ENCODE measurements around the gene SHROOM2. TPM values are rescaled to one million over a fixed set of nuclear protein-coding genes. Genes with fewer than 3 reads are reported as not detected.

SHROOM2 gene
- total RNA-seq, 1 donor from 2014 or later = 8.2 TPM

DNA sequence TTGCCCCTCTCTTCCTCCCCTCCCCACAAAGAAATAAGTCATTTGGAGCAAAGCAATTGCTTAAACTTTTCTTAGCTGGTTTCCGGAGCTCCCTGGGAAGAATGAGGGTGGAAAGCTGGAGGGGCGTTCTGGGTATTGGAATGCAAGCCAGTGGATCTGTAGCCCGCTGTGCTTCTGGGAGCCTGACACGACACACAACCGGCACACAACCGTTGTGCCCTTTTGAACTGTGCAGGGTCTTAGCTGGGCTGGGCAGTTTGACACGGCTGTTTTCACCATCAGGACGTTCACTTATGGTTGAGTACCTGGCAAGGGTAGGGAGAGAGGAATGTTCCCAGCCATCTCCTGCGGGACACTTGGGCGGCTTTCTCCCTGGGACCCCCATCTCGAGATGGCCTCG, 38.3 kb downstream of the SHROOM2 start:
- DNase-seq (ENCODE audit: extremely low spot score, unreplicated experiment) = no peak
- TF ChIP-seq, protein P1, sequence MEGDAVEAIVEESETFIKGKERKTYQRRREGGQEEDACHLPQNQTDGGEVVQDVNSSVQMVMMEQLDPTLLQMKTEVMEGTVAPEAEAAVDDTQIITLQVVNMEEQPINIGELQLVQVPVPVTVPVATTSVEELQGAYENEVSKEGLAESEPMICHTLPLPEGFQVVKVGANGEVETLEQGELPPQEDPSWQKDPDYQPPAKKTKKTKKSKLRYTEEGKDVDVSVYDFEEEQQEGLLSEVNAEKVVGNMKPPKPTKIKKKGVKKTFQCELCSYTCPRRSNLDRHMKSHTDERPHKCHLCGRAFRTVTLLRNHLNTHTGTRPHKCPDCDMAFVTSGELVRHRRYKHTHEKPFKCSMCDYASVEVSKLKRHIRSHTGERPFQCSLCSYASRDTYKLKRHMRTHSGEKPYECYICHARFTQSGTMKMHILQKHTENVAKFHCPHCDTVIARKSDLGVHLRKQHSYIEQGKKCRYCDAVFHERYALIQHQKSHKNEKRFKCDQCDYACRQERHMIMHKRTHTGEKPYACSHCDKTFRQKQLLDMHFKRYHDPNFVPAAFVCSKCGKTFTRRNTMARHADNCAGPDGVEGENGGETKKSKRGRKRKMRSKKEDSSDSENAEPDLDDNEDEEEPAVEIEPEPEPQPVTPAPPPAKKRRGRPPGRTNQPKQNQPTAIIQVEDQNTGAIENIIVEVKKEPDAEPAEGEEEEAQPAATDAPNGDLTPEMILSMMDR (IDR thresholded peaks at IDR 0.05) = no peak
- peak overlapping the region; percentile 13 for H3K27ac Mint-ChIP-seq (ENCODE audit: unreplicated experiment)
- H3K4me1 Mint-ChIP-seq (ENCODE audit: unreplicated experiment) = peaks cover 13% of the 10 kb centered on the region
- no peak overlapping the region for H3K4me3 Mint-ChIP-seq (ENCODE audit: unreplicated experiment)
- H3K27me3 Mint-ChIP-seq (ENCODE audit: unreplicated experiment) = no peaks in the 10 kb centered on the region
- no peaks in the 10 kb centered on the region for H3K9me3 Mint-ChIP-seq (ENCODE audit: unreplicated experiment)
- H3K36me3 Mint-ChIP-seq (ENCODE audit: unreplicated experiment) = no peaks in the 10 kb centered on the region

DNA sequence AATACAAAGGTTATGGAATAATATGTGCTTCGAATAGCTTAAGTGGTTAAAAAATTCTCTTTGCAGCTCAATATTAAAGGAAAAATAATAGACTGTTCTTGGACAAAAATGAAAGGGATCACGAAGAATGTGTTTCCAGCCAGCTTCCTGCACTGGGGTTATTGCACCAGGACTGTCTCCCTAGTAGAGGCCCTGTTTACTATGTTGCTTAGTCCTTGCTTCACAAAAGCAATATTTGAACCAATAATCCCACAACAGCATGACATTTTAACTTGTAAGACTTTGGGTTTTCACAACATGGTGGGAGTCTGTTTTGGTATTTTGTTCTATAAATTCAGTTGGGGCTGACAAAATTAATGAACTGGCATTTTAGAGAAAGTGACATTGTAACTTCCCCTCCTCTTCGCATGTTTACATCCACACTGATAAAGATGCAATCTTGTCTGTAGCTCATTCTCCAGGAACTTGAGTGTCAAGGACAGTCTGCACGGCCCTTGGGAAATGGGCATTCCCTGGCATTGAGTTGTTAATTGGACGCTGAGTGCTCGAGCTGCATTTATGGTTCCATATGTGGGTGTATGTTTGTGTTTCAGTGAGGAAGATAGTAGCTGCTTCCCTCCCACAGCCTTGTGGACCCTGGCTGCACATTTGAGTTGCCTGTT, 39.0 kb downstream of the SHROOM2 start:
- Mint-ChIP-seq H3K27me3 (ENCODE audit: unreplicated experiment) (no peaks in the 10 kb centered on the region), H3K4me3 (ENCODE audit: unreplicated experiment) (no peak overlapping the region), H3K27ac (ENCODE audit: unreplicated experiment) (no peak overlapping the region), H3K4me1 (ENCODE audit: unreplicated experiment) (peaks cover 13% of the 10 kb centered on the region), H3K36me3 (ENCODE audit: unreplicated experiment) (peaks cover 2% of the 10 kb centered on the region), H3K9me3 (ENCODE audit: unreplicated experiment) (no peaks in the 10 kb centered on the region)
- no peak for DNase-seq (ENCODE audit: extremely low spot score, unreplicated experiment)
- TF ChIP-seq, protein P1 (IDR thresholded peaks at IDR 0.05) = no peak

- TF ChIP-seq, protein P1 (IDR thresholded peaks at IDR 0.05) = no peak
- no peak for DNase-seq (ENCODE audit: extremely low spot score, unreplicated experiment)
- H3K4me1 Mint-ChIP-seq (ENCODE audit: unreplicated experiment) = peaks cover 13% of the 10 kb centered on the region
- H3K27me3 Mint-ChIP-seq (ENCODE audit: unreplicated experiment) = no peaks in the 10 kb centered on the region
- H3K36me3 Mint-ChIP-seq (ENCODE audit: unreplicated experiment) = peaks cover 2% of the 10 kb centered on the region
- H3K27ac Mint-ChIP-seq (ENCODE audit: unreplicated experiment) = no peak overlapping the region
- no peaks in the 10 kb centered on the region for H3K9me3 Mint-ChIP-seq (ENCODE audit: unreplicated experiment)
- H3K4me3 Mint-ChIP-seq (ENCODE audit: unreplicated experiment) = no peak overlapping the region
Observed at GRCh38 chrX:9825966-9826365, 39.7 kb downstream of the SHROOM2 start.

- TF ChIP-seq, protein P1 (IDR thresholded peaks at IDR 0.05) = no peak
- H3K9me3 Mint-ChIP-seq (ENCODE audit: unreplicated experiment) = no peaks in the 10 kb centered on the region
- DNase-seq (ENCODE audit: extremely low spot score, unreplicated experiment) = no peak
Observed at GRCh38 chrX:9829308-9830267, 43.4 kb downstream of the SHROOM2 start.

GRCh38 chrX:9832811-9833210, 46.6 kb downstream of the SHROOM2 start:
- DNase-seq (ENCODE audit: extremely low spot score, unreplicated experiment) = no peak
- H3K4me3 Mint-ChIP-seq (ENCODE audit: unreplicated experiment) = no peak overlapping the region
- no peaks in the 10 kb centered on the region for H3K27me3 Mint-ChIP-seq (ENCODE audit: unreplicated experiment)
- no peaks in the 10 kb centered on the region for H3K9me3 Mint-ChIP-seq (ENCODE audit: unreplicated experiment)
- peaks cover 2% of the 10 kb centered on the region for H3K36me3 Mint-ChIP-seq (ENCODE audit: unreplicated experiment)
- H3K27ac Mint-ChIP-seq (ENCODE audit: unreplicated experiment) = no peak overlapping the region
- H3K4me1 Mint-ChIP-seq (ENCODE audit: unreplicated experiment) = peaks cover 9% of the 10 kb centered on the region
- TF ChIP-seq, protein P1 (IDR thresholded peaks at IDR 0.05) = no peak

More at GRCh38 chrX:9829308-9830267, 43.4 kb downstream of the SHROOM2 start:
- H3K36me3 Mint-ChIP-seq (ENCODE audit: unreplicated experiment) = peaks cover 2% of the 10 kb centered on the region
- no peak overlapping the region for H3K27ac Mint-ChIP-seq (ENCODE audit: unreplicated experiment)
- H3K4me1 Mint-ChIP-seq (ENCODE audit: unreplicated experiment) = peaks cover 19% of the 10 kb centered on the region
- H3K4me3 Mint-ChIP-seq (ENCODE audit: unreplicated experiment) = no peak overlapping the region
- no peaks in the 10 kb centered on the region for H3K27me3 Mint-ChIP-seq (ENCODE audit: unreplicated experiment)

Measured in osteocyte (in vitro differentiated cells).